IPS DF 19.7 (cell line): Measurements from ENCODE around the gene MGAT1.
"Not testable (repeated sequence)": the region's sequence is repeated elsewhere in the genome, so short reads cannot be mapped to it uniquely, and the experiment has no call there.

Source experiments
- DNase-seq: peaks from one replicate; pipeline ENCODE4 v3.0.0-alpha.2; 2013; ENCODE audit warnings: low read depth, low spot score

The MGAT1 gene

DNA sequence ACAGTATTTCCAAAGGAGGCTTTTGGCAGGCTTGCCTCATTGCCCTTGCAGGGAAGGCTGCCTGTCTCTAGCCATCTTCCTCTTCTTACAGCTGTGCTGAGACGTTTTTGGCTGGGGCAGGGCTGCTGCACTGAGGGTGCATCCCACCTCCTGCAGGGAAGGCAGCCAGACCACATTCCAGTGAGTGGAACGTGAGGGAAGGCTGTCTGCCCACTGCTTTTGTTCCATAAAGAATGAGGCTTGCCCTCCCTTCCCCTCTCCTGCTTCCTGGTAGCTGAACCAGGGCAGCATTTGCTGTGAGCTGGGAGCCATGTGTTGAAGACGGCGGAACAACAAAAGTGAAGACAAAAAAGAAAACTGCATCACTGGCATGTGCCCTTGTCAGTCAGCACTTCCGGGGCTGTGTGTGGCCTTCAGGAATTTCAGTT, 16.8 kb downstream of the MGAT1 start:
- DNase-seq: peak; percentile 82

DNA sequence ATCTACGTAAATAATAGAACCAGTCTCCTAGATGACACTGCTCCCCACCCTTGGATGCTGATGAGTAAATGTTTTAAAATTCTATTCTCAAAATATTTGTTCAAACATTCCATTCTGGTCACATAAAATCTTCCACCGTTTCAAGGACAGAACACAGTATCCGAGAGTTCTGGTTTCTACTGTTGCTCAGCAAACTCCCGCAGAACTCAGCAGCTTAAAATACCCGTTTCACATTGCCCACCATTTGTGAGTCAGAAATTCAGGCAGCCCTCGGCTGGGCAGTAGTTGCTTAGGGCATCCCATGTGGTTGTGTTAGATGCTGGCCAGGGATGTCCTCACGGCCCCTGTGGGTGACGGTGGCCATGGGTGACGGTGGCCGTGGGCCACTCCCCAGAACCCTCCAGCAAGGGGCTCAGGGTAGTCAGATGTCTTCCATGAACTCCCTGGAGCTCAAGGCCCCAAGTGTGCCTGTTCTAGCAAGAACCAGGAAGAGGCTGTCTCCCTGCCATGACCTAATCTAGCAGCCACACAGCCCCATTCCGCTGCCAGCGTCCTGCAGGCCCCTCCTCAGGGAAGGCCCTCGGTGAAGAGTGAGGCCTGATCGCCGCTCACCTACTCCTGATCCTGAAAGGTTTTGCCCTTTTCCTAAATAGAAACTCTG, 17.4 kb downstream of the MGAT1 start:
- DNase-seq: no peak

DNA sequence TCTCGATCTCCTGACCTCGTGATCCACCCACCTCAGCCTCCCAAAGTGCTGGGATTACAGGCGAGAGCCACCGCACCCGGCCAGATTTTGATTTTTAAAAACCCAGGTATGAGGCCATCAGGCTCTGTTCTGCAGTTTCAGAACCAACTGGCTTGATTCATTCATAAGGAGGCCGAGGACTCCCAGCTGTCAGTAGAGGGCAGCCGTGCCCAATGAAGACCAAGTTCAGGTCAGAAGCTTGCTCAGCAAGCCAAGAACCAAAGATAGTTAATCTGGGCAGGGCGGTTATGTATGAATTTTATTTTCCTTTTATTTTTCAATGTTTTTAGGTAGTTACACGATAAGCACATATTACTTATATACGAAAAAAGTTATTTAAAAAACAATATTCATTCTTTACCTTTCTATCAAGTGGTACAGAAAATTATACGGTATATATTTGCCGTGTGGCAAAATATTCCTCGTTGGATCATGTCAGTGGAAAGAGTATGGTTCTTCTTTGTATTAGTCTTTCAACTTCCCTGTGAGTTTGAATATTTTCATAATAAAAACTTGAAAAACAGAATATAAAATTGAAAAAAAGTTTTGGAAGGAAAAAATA, 18.0 kb downstream of the MGAT1 start:
- no peak for DNase-seq

DNA sequence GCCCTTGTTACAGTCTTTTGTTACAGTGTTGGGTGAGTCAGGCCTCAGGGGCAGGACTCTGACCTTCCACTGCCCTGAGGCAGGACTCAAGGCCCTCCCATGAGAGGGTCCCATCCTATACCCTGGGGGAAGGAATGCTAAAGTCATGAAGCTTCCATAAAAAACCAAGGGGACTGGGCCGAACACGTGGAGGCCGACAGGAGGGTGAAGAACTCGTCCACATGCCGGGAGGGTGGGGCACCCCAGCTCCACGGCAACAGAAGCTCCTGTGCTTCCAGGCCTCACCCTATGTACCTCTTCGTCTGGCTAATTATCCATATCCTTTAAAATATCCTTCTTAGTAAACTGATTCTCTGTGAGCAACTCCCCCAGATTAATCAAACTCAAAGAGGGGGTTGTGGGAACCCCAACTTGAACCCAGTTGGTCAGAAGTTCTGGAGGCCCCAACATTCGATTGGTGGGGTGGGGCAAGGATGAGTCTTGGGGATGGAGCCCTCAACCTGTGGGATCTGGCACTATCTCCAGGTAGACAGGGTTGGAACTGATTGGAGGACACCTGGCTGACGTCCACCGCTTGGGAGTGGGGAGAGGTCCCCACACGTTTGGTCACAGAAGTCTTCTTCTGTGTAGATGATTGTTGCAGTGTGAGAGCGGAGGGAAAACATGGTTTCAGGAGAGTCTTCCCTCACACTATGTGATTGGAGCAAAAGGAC, 19.1 kb downstream of the MGAT1 start:
- no peak for DNase-seq

DNA sequence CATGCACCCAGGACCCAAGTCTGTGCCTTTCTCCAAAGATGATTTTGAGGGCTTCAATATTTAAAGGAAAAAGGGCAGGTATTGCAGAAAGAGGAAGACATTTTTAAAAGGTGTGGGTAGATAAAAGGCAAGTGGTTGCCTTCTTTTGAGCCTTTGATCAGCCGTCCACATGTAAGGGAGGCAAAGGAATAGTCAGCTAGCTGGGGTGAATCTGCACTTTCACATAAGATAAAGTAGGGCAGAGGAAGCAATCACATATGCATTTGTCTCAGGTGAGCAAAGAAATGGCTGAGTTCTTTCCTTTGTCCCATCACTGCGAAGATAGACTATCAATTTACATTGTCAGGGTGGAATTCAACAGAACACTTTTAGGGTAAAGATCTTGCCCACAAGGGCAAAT, 19.9 kb downstream of the MGAT1 start:
- DNase-seq: no peak

DNA sequence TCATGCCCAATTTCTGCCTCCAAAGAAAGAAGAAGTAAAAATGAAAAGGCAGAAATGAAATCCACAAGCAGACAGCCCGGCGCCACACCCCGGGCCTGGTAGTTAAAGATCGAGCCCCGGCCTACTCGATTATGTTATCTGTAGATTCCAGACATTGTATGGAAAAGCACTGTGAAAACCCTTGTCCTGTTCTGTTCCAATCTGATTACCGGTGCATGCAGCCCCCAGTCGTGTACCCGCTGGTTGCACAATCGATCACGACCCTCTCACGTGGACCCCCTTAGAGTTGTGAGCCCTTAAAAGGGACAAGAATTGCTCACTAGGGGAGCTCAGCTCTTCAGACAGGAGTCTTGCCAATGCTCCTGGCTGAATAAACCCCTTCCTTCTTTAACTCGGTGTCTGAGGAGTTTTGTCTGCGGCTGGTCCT, 20.7 kb downstream of the MGAT1 start:
- DNase-seq: not testable (repeated sequence)

DNA sequence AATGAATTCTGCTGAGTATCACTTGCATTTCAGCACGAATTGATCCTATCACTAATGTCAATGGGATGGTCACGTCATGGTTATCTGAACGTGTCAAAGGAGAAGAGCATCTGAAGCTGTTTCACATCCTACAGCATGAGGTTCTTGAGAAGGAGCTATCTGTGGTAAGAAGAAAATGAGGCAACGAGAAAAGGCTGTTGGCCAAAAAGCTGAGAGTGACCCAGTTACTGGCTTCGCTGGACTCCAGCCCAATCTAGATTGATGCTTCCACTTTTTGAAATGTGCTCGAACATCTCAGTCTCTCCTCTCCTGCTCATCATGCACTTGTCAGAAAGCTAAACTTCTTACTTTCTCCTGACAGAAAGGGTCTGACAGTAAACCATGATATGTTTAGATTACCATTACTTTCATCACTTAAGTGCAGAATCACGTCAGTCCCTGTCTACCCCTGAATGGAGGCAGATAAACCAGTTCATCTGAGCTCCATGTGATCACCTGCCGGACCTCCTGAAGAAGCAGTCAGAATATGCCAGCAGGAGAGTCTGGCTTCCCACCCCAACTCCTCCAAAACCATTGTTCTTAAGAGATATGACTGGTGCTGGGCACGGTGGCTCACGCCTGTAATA, 22.5 kb downstream of the MGAT1 start:
- no peak for DNase-seq

DNA sequence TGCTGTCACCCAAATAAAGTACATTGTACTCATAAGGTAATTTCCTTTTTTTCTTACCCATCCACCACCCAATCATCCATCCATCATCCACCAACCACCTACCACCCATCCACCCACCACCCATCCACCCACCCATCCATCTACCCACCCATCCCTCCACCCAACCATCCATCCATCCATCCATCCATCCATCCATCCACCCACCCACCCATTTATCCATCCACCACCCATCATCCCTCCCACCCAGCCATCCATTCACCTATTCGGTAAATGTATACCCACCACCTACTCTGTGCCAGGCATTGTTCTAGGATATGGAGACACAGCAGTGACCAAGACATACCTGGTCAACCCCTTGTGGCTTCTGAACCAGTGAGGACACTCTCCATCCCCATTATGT, 25.1 kb downstream of the MGAT1 start:
- no peak for DNase-seq

DNA sequence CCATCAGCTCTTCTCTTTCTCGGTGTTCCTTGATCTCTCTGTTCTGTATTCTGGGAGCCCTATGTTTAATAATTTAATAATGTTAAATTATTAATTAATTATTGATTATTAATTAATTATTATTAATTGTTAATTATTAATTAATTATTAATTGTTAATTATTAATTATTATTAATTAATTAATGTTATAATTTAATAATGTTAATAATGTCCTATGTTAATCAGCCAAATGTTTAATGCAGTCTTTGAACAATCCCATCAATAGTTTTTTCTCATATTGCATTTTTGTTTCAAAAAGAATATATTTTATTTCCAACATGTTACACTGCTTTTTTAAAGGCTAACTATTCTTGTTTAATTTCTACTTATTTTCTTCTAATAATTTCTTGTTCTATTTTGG, 26.2 kb downstream of the MGAT1 start:
- no peak for DNase-seq

DNA sequence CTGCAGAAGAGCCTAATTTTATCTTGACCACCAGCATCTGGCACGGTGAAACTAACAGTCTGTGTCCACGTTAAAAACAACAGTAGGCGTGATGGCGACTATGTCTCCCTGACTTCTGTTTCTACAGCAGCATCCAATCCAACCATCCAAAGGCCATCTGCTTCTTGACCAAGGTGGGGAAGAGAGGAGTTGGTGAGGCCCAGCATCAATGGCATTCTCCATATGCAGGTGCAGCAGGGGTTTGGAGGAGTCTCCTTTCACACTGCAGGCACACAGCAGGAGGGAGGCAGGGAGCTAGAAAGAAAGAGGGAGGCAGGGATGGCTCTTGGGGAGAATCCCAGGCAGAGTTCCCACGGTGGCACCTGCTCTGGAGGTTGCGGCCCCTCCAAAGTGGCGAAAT, 27.0 kb downstream of the MGAT1 start:
- DNase-seq: no peak

DNA sequence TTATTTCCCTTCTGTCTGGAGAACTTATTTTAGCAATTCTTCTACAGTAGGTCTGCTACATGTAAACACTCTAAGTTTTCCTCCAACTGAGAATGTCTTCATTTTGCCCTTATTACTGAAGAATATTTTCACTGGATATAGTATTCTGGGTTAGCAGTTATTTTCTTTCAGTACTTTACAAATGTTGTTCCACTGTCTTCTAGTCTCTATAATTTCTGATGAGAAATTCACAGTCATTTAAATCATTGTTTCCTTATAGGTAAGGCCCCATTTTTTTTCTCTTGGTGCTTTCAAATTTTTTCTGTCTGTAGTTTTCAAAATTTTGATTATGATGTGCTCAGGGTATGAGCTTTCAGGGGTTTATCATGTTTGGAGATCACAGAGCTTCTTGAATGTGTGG, 30.8 kb downstream of the MGAT1 start:
- no peak for DNase-seq

DNA sequence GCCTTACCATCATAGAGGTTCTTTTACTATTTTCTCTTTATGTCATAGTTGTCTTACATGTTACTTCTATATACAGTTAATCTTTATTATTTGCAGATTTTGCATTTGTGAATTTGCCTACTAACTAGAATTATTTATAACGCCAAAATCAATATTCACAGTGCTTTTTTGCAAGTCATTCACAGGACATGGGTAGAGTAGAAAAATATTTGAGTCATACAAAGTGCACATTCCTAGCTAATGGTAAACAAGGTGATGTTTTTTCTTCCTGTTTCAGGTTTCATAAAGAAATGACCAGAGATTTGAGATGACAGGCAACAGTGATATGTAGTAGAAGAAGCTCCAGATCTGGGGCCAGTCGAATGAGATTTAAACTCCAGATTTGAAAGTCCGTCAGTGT, 32.8 kb downstream of the MGAT1 start:
- no peak for DNase-seq

DNA sequence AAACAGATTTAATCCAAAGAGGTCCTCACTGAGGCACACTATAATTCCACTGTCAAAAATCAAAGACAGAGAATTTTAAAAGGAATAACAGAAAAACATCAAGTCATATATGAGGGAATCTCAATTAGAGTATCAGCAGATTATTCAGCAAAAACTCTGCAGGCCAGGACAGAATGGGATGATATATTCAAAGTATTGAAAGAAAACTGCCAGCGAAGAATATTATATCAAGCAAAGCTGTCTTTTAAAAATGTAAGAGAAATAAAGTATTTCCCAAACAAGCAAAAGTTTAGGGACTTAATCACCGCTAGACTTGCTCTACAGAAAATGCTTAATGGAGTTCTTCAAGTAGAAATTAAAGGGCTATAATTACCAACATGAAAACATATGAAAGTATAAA, 47.0 kb downstream of the MGAT1 start:
- DNase-seq: no peak

DNA sequence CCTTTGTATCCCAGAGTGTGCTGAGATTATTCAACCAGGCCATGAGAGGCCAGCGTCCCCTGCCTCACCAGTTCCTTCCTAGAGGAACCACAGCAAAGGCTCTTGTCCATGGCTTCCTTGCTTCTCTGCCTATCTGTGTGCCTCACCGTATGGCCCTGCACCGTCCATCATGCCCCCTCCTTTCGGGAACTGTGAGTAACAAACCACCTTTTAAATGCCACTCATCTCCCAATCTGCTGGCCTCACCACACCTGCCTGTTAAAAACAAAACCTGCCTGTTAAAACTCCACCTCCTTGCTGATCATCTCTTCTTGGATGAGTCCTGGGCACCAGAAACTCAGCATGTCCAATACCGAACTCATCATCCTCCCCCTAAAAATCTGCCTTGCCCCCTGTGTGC, 58.4 kb downstream of the MGAT1 start:
- DNase-seq: no peak

DNA sequence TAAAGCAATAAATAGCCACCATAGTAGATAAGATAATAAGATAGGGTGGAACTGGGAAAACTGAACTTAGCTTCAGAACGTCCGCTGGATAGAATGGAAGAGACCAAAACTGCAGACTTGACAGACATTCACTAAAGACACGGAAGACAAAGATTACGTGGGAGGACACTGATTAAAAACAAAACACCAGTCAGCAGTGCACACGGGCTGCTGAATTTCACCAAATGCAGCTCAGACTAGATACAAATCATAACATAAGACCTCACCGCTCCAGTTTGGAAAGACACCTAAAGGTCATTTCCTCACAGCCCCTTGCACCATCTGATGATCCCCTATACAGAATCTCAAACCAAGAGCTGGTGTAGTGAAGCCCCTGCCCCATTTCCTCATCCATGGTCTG, 59.9 kb downstream of the MGAT1 start:
- no peak for DNase-seq

DNA sequence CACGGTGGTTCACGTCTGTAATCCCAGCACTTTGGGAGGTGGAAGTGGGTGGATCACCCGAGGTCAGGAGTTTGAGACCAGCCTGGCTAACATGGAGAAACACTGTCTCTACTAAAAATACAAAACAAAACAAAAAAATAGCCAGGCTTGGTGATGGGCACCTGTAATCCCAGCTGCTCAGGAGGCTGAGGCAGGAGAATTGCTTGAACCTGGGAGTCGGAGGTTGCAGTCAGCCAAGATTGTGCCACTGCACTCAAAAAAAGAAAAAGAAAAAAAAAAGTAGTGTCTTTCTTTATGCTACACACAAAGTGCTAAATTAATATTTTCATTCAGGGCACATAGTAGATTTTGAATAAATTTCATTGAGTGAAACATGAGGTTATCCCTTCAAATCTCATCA, 61.7 kb downstream of the MGAT1 start:
- not testable (repeated sequence) for DNase-seq

DNA sequence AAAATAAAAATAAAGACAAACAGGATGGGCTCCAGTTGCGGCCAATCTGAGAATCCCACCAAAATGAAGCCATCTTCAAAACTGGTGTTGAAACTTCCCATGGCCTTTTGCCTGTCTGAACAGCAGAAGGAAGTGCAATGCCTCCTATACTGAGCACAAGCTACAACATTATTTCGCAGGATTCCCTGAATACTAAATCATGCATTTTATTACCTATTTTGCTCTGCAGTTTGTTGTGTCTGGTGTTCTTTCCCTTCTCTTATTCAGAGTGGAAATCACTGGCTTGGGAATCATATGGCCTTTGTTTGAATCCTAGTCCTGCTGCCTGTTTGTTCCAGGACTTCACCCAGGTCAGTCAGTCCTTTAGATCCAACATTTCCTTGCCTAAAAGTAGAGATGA, 62.6 kb downstream of the MGAT1 start, which contains the start of gene OR2Y1:
Gene OR2Y1, minus strand, starts transcription at position 101 of the 400 bp plus-strand sequence. Its CDS starts 0 bp downstream, at position 101.
- DNase-seq: no peak

DNA sequence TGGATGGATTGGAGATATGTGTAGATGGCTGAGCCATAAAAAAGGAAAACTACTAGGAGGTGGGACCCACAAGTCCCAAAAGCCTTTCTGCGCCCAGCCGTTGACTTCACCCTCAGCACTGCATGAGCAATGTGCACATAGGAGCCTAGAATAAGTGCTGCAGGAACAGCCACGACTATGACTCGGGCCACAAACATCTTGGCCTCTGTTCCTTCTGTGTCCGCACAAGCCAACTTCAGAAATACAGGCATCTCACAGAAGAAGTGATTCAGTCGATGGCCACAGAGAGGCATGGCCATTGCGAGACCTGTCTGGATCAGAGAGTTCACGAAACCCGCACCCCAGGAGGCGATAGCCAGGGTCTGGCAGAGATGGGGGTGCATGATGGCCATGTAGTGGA, 63.3 kb downstream of the MGAT1 start:
- no peak for DNase-seq

DNA sequence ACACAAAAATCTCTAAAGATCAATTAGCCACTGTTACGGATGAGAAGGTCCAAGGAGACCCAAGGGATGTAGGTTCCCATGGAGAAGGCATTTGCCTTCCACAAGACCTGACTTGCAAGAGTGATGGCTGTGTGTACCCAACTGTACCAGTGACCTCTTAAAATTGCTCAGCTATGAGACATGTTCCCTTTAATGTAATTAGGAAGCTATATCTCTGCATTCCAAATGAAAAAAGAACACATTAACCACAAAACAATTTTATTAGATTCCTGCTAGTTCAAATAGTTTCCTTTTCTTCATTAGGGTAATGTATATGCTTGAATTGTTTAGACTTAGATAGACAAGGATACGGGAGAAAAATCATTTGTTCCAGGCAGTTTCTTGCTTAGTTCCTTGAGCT, 66.1 kb downstream of the MGAT1 start:
- DNase-seq: no peak
